Activated CD8-positive, alpha-beta T cell treated with anti-CD3 and anti-CD28 coated beads, Interleukin-2, amount 10 ng/mL, durations not matched to agents 7 days and 5 days (primary cell): ENCODE results near the gene NCAM1. TPM values are rescaled to one million over a fixed set of nuclear protein-coding genes. Genes with fewer than 3 reads are reported as not detected.

Experiments
- ATAC-seq: fragments of 150-1000 bp; cut with Tn5 transposase; one replicate; pipeline ENCODE4 v1.10.0; 2021; ENCODE audit warnings: moderate library complexity
- CTCF ChIA-PET: fragments of 350-600 bp; sonication (Branson Sonifier 250); formaldehyde crosslinking; loops from one replicate; lab custom pipeline; 2021; ENCODE audit warnings: antibody characterized with exemption; lab: Charles Lee
- POLR2A ChIA-PET: fragments of 350-600 bp; sonication (Branson Sonifier 250); formaldehyde crosslinking; loops from one replicate; lab custom pipeline; 2021; ENCODE audit warnings: antibody characterized with exemption; lab: Charles Lee
- DNase-seq: peaks from one replicate; pipeline ENCODE4 v3.0.0-alpha.2; 2020
- H3K27ac Mint-ChIP-seq: one replicate; pipeline ENCODE4 v1.8.0; 2021; ENCODE audit warnings: mild to moderate bottlenecking, mixed read lengths
- H3K27me3 Mint-ChIP-seq: one replicate; pipeline ENCODE4 v1.8.0; 2021; ENCODE audit warnings: low read depth, mixed read lengths
- H3K36me3 Mint-ChIP-seq: one replicate; pipeline ENCODE4 v1.8.0; 2021; ENCODE audit warnings: low read depth, mixed read lengths
- H3K4me1 Mint-ChIP-seq: one replicate; pipeline ENCODE4 v1.8.0; 2021; ENCODE audit warnings: low read depth, mixed read lengths
- H3K4me3 Mint-ChIP-seq: one replicate; pipeline ENCODE4 v1.8.0; 2021; ENCODE audit warnings: mild to moderate bottlenecking, mixed read lengths
- H3K9me3 Mint-ChIP-seq: one replicate; pipeline ENCODE4 v1.8.0; 2022; ENCODE audit warnings: mixed read lengths; ENCODE audit not compliant: insufficient read depth
- total RNA-seq, 2 experiments: library from RNA; stranded (reverse); gene quantifications; one replicate each; pipeline ENCODE4 v1.2.3, GENCODE V29; 2021

Gene NCAM1
- total RNA-seq, 2 experiments from 2014 or later = 1.4 to 1.8 TPM

DNA sequence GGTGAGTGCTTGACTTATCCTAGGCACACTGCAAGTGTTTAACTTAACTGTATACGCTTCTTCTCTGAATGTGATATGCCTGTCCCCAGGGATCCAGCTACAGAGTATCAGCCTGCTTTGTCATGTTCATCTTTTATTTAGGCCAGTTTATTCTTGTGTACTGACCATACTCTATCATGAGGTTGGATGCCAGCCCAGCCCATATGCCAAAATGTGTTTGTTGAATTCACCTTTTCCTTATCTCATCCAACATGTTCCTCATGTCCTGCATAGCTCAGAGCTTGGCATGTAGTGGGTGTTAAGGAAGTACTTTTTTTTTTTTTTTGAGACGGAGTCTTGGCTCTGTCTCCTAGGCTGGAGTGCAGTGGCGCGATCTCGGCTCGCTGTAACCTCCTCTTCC, 116.2 kb downstream of the NCAM1 start:
- ChIA-PET POLR2A (no interaction called here), CTCF (no interaction called here)
- Mint-ChIP-seq H3K4me1 (no peaks in the 10 kb centered on the region), H3K27ac (no peak overlapping the region), H3K9me3 (no peaks in the 10 kb centered on the region), H3K36me3 (no peaks in the 10 kb centered on the region), H3K27me3 (no peaks in the 10 kb centered on the region), H3K4me3 (no peak overlapping the region)
- ATAC-seq = no peak
- DNase-seq = no peak

GRCh38 chr11:113082341-113082955, 121.2 kb downstream of the NCAM1 start:
- Mint-ChIP-seq H3K27me3 (no peaks in the 10 kb centered on the region), H3K4me1 (no peaks in the 10 kb centered on the region), H3K27ac (no peak overlapping the region), H3K9me3 (no peaks in the 10 kb centered on the region), H3K4me3 (no peak overlapping the region), H3K36me3 (no peaks in the 10 kb centered on the region)
- no peak for ATAC-seq
- POLR2A ChIA-PET = no interaction called here
- DNase-seq = no peak
- CTCF ChIA-PET = interaction anchor here (0.8 kb wide), 1 partner anchor 14 kb away, joined by 3 read pairs; no protein-coding TSS in a partner anchor

GRCh38 chr11:113083571-113083970, 122.4 kb downstream of the NCAM1 start:
- H3K9me3 Mint-ChIP-seq = no peaks in the 10 kb centered on the region
- CTCF ChIA-PET = no interaction called here
- no peak overlapping the region for H3K27ac Mint-ChIP-seq
- H3K4me3 Mint-ChIP-seq = no peak overlapping the region
- no peaks in the 10 kb centered on the region for H3K36me3 Mint-ChIP-seq
- H3K27me3 Mint-ChIP-seq = no peaks in the 10 kb centered on the region
- H3K4me1 Mint-ChIP-seq = no peaks in the 10 kb centered on the region
- ATAC-seq (no peak), DNase-seq (no peak)
- POLR2A ChIA-PET = no interaction called here

GRCh38 chr11:113084297-113084696, 123.1 kb downstream of the NCAM1 start:
- POLR2A ChIA-PET = no interaction called here
- DNase-seq = no peak
- Mint-ChIP-seq H3K9me3 (no peaks in the 10 kb centered on the region), H3K27me3 (no peaks in the 10 kb centered on the region), H3K36me3 (no peaks in the 10 kb centered on the region), H3K4me3 (no peak overlapping the region), H3K4me1 (no peaks in the 10 kb centered on the region), H3K27ac (no peak overlapping the region)
- no peak for ATAC-seq
- CTCF ChIA-PET = no interaction called here

DNA sequence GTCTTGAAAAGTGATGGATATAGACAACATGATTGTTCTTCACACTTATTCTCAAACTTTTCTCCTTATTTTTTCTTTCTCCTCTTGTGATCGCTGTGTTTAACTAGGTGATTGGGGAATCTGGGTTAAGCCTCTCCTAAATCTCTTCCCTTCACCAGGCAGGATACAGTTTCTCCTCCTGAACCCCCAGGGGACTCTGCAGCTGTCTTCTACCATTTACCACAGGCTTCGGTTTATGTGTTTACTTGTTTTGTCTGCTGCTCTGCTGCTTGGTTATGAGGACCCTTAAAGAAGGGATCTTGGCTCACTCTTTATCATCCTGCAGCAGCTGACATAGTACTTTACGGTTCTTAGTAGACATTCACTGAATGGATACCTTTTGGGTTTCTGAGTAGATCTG, 124.2 kb downstream of the NCAM1 start:
- no peak for DNase-seq
- CTCF ChIA-PET = no interaction called here
- H3K36me3 Mint-ChIP-seq = no peaks in the 10 kb centered on the region
- no peak overlapping the region for H3K27ac Mint-ChIP-seq
- no peaks in the 10 kb centered on the region for H3K9me3 Mint-ChIP-seq
- no peaks in the 10 kb centered on the region for H3K27me3 Mint-ChIP-seq
- H3K4me3 Mint-ChIP-seq = no peak overlapping the region
- no peak for ATAC-seq
- POLR2A ChIA-PET = no interaction called here
- H3K4me1 Mint-ChIP-seq = no peaks in the 10 kb centered on the region

DNA sequence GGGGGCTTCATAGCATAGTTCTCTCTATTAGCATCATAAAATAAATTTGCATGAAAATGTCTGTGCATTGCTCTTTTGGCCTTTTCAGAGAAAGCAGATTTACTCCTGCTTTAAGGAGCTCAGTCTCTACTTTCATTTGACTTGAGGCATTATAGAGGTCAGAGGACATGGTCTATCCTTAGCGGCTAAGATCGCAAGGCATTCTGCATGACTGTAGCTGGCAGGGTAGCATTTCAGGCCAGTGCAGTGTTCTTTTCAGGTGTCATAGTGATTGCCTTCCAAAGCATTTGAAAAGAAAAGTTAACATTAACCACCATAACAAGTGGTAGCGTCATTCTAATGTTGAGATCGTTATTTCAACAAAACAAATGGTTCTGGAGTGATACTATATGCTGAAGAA, 126.5 kb downstream of the NCAM1 start:
- Mint-ChIP-seq H3K27me3 (no peaks in the 10 kb centered on the region), H3K9me3 (no peaks in the 10 kb centered on the region), H3K4me1 (no peaks in the 10 kb centered on the region), H3K27ac (no peak overlapping the region), H3K4me3 (no peak overlapping the region), H3K36me3 (no peaks in the 10 kb centered on the region)
- ATAC-seq = no peak
- ChIA-PET CTCF (no interaction called here), POLR2A (no interaction called here)
- DNase-seq = no peak

DNA sequence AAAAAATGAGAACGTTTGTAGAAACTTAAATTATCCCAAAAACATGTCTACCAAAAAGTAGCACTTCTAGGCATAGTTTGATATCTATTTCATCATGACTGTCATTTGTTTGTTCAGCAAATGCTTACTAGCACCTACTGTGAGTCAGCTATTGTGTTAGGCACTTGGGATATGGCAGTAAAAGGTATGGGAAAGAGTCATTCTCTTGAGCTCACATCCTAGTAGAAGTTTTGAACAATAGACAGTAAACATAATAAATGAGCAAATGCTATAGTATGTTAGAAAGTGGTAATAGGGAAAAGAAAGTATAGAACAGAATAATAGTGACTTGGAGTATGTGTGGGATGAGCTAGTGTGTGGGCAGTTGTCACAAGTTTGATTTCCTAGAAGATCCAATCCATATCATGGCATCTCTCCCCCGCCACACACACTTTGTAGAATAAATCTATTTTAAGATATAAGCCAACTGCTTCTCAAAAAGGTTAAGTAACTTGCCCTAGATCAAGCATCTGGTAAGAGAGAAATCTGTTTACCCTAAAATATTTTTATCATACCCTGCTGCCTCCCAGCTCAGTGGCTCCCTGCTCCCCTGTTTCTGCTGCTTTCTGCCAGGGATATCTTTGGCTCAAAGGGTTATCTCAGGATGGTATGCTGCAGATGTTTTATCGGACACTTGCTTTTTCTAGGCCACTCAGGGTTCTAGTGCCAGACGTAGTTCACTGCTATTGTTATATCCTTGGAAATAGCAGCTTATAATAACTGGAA, 129.7 kb downstream of the NCAM1 start:
- Mint-ChIP-seq H3K27me3 (no peaks in the 10 kb centered on the region), H3K9me3 (no peaks in the 10 kb centered on the region), H3K4me3 (no peak overlapping the region), H3K27ac (no peak overlapping the region), H3K4me1 (no peaks in the 10 kb centered on the region), H3K36me3 (no peaks in the 10 kb centered on the region)
- CTCF ChIA-PET = no interaction called here
- ATAC-seq = no peak
- POLR2A ChIA-PET = no interaction called here
- no peak for DNase-seq

DNA sequence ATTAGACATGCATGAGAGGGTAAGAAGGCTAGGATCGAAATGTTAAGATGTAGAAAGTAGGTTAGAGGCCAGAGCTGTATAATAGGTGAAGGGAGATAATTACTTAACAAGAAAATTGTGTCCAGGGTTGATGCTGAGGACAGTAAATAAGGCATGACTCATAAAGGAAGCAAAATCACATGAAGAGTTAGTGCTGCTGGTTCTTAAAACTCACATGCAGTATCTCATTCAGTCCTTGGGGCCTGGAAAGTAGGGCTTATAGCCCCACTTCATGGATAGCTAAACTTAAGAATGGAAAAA, 130.2 kb downstream of the NCAM1 start:
- Mint-ChIP-seq H3K4me3 (no peak overlapping the region), H3K27ac (no peak overlapping the region), H3K9me3 (no peaks in the 10 kb centered on the region), H3K4me1 (no peaks in the 10 kb centered on the region), H3K27me3 (no peaks in the 10 kb centered on the region), H3K36me3 (no peaks in the 10 kb centered on the region)
- DNase-seq (no peak), ATAC-seq (no peak)
- CTCF ChIA-PET = no interaction called here
- POLR2A ChIA-PET = no interaction called here

- CTCF ChIA-PET = interaction anchor here (0.8 kb wide), 1 partner anchor 14 kb away, joined by 3 read pairs; no protein-coding TSS in a partner anchor
- no peak for ATAC-seq
- no peak overlapping the region for H3K27ac Mint-ChIP-seq
- no peaks in the 10 kb centered on the region for H3K9me3 Mint-ChIP-seq
- H3K4me3 Mint-ChIP-seq = no peak overlapping the region
- POLR2A ChIA-PET = no interaction called here
- H3K4me1 Mint-ChIP-seq = no peaks in the 10 kb centered on the region
- no peaks in the 10 kb centered on the region for H3K36me3 Mint-ChIP-seq
- H3K27me3 Mint-ChIP-seq = no peaks in the 10 kb centered on the region
- no peak for DNase-seq
These were observed 135.4 kb downstream of the NCAM1 start for GRCh38 chr11:113096648-113097047.

DNA sequence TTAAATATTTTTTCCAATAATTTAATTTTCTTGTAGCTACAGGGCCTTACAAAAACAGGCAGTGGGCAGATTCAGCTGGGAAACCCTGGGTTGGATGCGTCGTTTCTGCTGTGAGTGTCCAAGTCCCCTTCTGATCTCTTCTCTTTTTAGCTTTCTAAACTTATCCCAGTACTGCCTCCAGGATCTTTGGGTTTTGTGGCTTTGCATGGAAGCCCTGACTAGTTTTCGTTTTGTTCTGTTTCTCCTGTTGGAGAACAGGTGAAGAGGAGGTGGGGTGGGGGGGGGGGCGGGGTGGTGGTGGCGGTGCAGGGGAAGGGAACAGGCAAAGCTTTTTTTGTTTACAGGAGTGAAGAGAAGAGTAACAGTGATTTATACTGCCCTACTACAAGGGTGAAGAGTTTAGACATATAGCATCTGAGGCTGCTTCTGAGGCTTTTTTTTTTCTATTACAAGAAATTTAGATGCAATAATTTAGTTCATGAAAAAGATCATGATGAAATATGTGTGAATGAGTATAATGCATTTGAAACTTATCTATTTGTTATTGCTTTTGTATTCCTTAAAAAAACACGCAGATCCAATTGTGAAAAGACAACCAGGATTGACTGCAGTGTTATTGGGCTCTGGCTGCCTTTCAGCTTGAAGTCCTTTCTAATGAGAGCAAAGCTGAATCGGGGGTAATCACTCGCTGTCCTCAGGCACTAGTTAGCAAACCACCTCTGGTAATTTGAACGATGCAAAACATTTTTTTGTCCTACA, 142.9 kb downstream of the NCAM1 start:
- no peaks in the 10 kb centered on the region for H3K36me3 Mint-ChIP-seq
- no peak overlapping the region for H3K4me3 Mint-ChIP-seq
- CTCF ChIA-PET = no interaction called here
- DNase-seq (no peak), ATAC-seq (no peak)
- H3K27me3 Mint-ChIP-seq = peaks cover 4% of the 10 kb centered on the region
- H3K27ac Mint-ChIP-seq = no peak overlapping the region
- no peaks in the 10 kb centered on the region for H3K9me3 Mint-ChIP-seq
- H3K4me1 Mint-ChIP-seq = no peaks in the 10 kb centered on the region
- POLR2A ChIA-PET = no interaction called here

- POLR2A ChIA-PET = no interaction called here
- DNase-seq (no peak), ATAC-seq (no peak)
- no peak overlapping the region for H3K27ac Mint-ChIP-seq
- no peaks in the 10 kb centered on the region for H3K9me3 Mint-ChIP-seq
- H3K36me3 Mint-ChIP-seq = no peaks in the 10 kb centered on the region
- H3K27me3 Mint-ChIP-seq = peaks cover 4% of the 10 kb centered on the region
- CTCF ChIA-PET = no interaction called here
- no peaks in the 10 kb centered on the region for H3K4me1 Mint-ChIP-seq
- H3K4me3 Mint-ChIP-seq = no peak overlapping the region
These were observed 143.6 kb downstream of the NCAM1 start for GRCh38 chr11:113104691-113105251.

GRCh38 chr11:113105592-113105991, 144.4 kb downstream of the NCAM1 start:
- Mint-ChIP-seq H3K9me3 (no peaks in the 10 kb centered on the region), H3K36me3 (no peaks in the 10 kb centered on the region), H3K27me3 (peaks cover 4% of the 10 kb centered on the region), H3K27ac (no peak overlapping the region), H3K4me3 (no peak overlapping the region), H3K4me1 (no peaks in the 10 kb centered on the region)
- no peak for DNase-seq
- POLR2A ChIA-PET = no interaction called here
- no peak for ATAC-seq
- CTCF ChIA-PET = no interaction called here
